MM.1S (cell line): ENCODE data around the gene RHOB.

Experiments used
- DNase-seq: peaks from one replicate; pipeline ENCODE4 v3.0.0-alpha.2; 2015
- H2AFZ ChIP-seq: fragments of 300-600 bp; sonication (generic); 2 replicates; pipeline ENCODE4 v1.6.0; 2016; ENCODE audit warnings: antibody characterized with exemption, low read length
- H3F3A ChIP-seq: fragments of 300-600 bp; sonication (generic); 2 replicates; pipeline ENCODE4 v1.6.1; 2016; ENCODE audit warnings: mild to moderate bottlenecking, antibody characterized with exemption, low read length, moderate library complexity, mixed read lengths; ENCODE audit not compliant: insufficient read depth
- H3K27ac ChIP-seq: fragments of 300-600 bp; sonication (generic); 2 replicates; pipeline ENCODE4 v1.5.1; 2016; ENCODE audit warnings: mild to moderate bottlenecking, low read length
- H3K27me3 ChIP-seq: fragments of 300-600 bp; sonication (generic); replicated peaks from 2 replicates; pipeline ENCODE4 v1.6.0; 2016; ENCODE audit warnings: low read length; ENCODE audit not compliant: insufficient read depth
- H3K36me3 ChIP-seq: fragments of 300-600 bp; sonication (generic); replicated peaks from 2 replicates; pipeline ENCODE4 v1.6.1; 2016; ENCODE audit warnings: mild to moderate bottlenecking, low read length, mixed read lengths; ENCODE audit not compliant: insufficient read depth
- H3K4me1 ChIP-seq: fragments of 300-600 bp; sonication (generic); 2 replicates; pipeline ENCODE4 v1.6.1; 2016; ENCODE audit warnings: low read length, mixed read lengths
- H3K4me2 ChIP-seq: fragments of 300-600 bp; sonication (generic); 2 replicates; pipeline ENCODE4 v1.6.0; 2016; ENCODE audit warnings: low read depth, low read length
- H3K4me3 ChIP-seq: fragments of 300-600 bp; sonication (generic); 2 replicates; pipeline ENCODE4 v1.5.1; 2016; ENCODE audit warnings: low read length, mixed read lengths
- H3K79me2 ChIP-seq: fragments of 300-600 bp; sonication (generic); 2 replicates; pipeline ENCODE4 v1.6.1; 2016; ENCODE audit warnings: mixed run types, low read length, mixed read lengths
- H3K9ac ChIP-seq: fragments of 300-600 bp; sonication (generic); 2 replicates; pipeline ENCODE4 v1.6.1; 2016; ENCODE audit warnings: low read length, mixed read lengths
- H3K9me2 ChIP-seq: fragments of 300-600 bp; sonication (generic); replicated peaks from 2 replicates; pipeline ENCODE4 v1.6.1; 2016; ENCODE audit warnings: mild to moderate bottlenecking, low read length, mixed read lengths; ENCODE audit not compliant: insufficient read depth
- H3K9me3 ChIP-seq: fragments of 300-600 bp; sonication (generic); replicated peaks from 2 replicates; pipeline ENCODE4 v1.6.1; 2016; ENCODE audit warnings: mild to moderate bottlenecking, low read length, mixed read lengths; ENCODE audit not compliant: insufficient read depth
- H4K20me1 ChIP-seq: fragments of 300-600 bp; sonication (generic); 2 replicates; pipeline ENCODE4 v1.6.1; 2016; ENCODE audit warnings: mild to moderate bottlenecking, low read length, moderate library complexity, mixed read lengths; ENCODE audit not compliant: insufficient read depth
- EZH2 ChIP-seq: fragments of 300-600 bp; sonication (generic); optimal IDR thresholded peaks from 2 replicates; pipeline ENCODE3; 2017; ENCODE audit warnings: low read depth, mild to moderate bottlenecking, antibody characterized with exemption, low read length, mixed read lengths
- EZH2phosphoT487 ChIP-seq: fragments of 300-600 bp; sonication (generic); IDR thresholded peaks from 2 replicates; pipeline ENCODE4 v1.6.1; 2018; ENCODE audit warnings: antibody characterized with exemption, low read length
- TF ChIP-seq, protein P1 (sequence below): fragments of 300-600 bp; sonication (generic); IDR thresholded peaks from 2 replicates; pipeline ENCODE4 v1.5.1; 2016; ENCODE audit warnings: antibody characterized with exemption, low read length, mixed read lengths

The RHOB gene

DNA sequence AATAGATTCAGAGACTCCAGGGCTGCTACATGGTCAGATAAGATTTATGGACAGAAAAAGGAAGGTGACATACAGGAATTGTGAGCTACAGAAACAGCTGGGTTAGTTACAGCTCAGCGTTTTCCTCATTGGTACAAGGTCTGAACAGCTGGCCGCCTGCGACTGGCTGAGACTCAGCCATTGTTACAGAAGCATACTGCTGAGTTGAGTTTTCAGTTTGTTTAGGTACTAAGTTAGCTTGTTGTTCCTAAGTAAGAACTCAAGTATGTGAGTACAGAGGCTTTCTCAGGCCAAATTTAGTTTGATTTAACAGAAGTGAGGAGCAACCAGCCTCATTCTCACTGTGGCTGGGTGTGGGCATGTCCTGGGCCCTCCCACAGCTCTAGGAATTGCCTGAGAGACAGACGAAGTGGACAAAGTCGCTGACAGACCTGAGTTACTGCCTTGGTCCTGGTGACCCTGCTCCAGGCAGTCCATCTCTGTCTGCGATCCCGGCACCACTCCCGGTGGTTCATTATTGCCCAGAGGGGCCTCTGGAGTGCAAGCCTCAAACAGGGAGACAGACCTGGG is 27.8 kb upstream of the RHOB start:
- Histone ChIP-seq H3F3A (peaks cover 32% of the 10 kb centered on the region), H4K20me1 (no peaks in the 10 kb centered on the region), H3K27me3 (no peaks in the 10 kb centered on the region), H3K27ac (peak overlapping the region; percentile 97), H3K4me3 (no peak overlapping the region), H2AFZ (peak overlapping the region; percentile 5; the same call in 1 of the 2 replicates), H3K9me3 (no peaks in the 10 kb centered on the region), H3K36me3 (no peaks in the 10 kb centered on the region), H3K4me1 (peaks cover 61% of the 10 kb centered on the region), H3K79me2 (peaks cover 14% of the 10 kb centered on the region), H3K9ac (peak overlapping the region; percentile 56), H3K9me2 (no peaks in the 10 kb centered on the region), H3K4me2 (peak overlapping the region; percentile 58)
- TF ChIP-seq EZH2phosphoT487 (no peak), EZH2 (no peak)
- TF ChIP-seq, protein P1, sequence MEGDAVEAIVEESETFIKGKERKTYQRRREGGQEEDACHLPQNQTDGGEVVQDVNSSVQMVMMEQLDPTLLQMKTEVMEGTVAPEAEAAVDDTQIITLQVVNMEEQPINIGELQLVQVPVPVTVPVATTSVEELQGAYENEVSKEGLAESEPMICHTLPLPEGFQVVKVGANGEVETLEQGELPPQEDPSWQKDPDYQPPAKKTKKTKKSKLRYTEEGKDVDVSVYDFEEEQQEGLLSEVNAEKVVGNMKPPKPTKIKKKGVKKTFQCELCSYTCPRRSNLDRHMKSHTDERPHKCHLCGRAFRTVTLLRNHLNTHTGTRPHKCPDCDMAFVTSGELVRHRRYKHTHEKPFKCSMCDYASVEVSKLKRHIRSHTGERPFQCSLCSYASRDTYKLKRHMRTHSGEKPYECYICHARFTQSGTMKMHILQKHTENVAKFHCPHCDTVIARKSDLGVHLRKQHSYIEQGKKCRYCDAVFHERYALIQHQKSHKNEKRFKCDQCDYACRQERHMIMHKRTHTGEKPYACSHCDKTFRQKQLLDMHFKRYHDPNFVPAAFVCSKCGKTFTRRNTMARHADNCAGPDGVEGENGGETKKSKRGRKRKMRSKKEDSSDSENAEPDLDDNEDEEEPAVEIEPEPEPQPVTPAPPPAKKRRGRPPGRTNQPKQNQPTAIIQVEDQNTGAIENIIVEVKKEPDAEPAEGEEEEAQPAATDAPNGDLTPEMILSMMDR, result no peak
- peak; percentile 91 for DNase-seq

DNA sequence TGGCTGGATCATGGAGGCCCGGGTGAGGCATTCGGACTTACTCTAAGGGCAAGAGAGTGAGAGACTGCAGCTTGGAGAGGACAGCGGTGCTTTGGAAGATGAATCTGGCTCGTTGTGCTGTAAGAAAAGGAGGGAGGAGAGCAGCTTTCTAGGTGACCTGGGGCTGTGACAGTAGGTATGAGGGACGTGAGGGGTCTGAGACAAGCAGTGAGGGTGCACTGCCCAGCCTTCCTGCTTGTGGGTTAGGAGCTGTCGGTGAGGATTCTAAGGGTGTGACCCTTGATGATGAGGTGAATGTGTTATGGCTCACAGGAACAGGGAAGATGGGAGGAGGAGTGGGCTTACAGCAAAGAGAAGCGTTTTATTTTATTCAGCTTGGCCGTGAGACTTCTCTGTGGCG is 27.1 kb upstream of the RHOB start:
- DNase-seq, result no peak
- H3K9me2 ChIP-seq, result no peaks in the 10 kb centered on the region

DNA sequence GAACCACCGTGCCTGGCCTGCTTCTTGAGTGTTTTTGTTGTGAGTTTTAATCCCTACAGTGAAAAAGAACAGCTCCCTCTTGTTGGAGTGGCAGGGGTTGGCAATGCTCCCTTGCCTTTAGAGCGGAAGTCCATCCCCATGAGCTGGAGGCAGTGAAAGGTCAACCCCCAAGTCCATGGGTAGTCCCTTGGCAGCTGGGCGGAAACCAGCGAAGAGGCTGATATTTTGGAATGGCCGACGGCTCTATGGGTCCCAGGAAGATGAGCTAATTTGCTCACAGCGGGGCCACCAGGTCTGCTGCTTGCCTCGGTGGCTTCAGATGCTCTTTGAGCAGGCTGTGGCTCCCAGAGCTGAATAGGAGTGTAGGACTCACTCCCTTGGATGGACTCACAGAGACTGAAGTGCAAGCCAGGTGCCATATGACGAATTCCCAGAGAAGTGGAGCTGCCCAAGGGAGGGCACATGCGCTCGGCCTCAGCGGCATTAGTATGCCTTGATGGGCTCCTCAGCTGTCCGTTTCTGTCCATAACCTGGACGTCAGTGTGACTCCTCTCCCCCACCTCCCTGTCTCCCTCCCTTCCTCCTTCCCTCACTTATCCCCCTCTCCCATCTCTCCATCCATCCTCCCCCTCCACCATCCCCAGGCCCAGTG is 25.4 kb upstream of the RHOB start:
- Histone ChIP-seq H3K9ac (no peak overlapping the region), H3K4me3 (no peak overlapping the region), H3K79me2 (peaks cover 17% of the 10 kb centered on the region), H3K9me2 (no peaks in the 10 kb centered on the region), H3K9me3 (no peaks in the 10 kb centered on the region), H3K27me3 (no peaks in the 10 kb centered on the region), H3F3A (peaks cover 42% of the 10 kb centered on the region), H4K20me1 (no peaks in the 10 kb centered on the region), H3K4me2 (no peak overlapping the region), H2AFZ (no peak overlapping the region), H3K27ac (no peak overlapping the region), H3K4me1 (peaks cover 72% of the 10 kb centered on the region), H3K36me3 (no peaks in the 10 kb centered on the region)
- TF ChIP-seq EZH2, result no peak
- TF ChIP-seq, protein P1, result no peak
- TF ChIP-seq EZH2phosphoT487, result no peak
- no peak for DNase-seq

More for the DNA sequence above, 27.1 kb upstream of the RHOB start:
- no peaks in the 10 kb centered on the region for H3K9me3 ChIP-seq
- H3K4me2 ChIP-seq, result peak overlapping the region; percentile 17; the same call in 1 of the 2 replicates
- H3F3A ChIP-seq, result peaks cover 39% of the 10 kb centered on the region
- H3K79me2 ChIP-seq, result peaks cover 17% of the 10 kb centered on the region
- H3K9ac ChIP-seq, result peak overlapping the region; percentile 56; the same call in 1 of the 2 replicates
- H3K27ac ChIP-seq, result peak overlapping the region; percentile 97
- no peak overlapping the region for H3K4me3 ChIP-seq
- H3K27me3 ChIP-seq, result no peaks in the 10 kb centered on the region
- no peak overlapping the region for H2AFZ ChIP-seq
- TF ChIP-seq EZH2 (no peak), EZH2phosphoT487 (no peak)
- TF ChIP-seq, protein P1, result no peak
- H4K20me1 ChIP-seq, result no peaks in the 10 kb centered on the region
- peaks cover 67% of the 10 kb centered on the region for H3K4me1 ChIP-seq
- H3K36me3 ChIP-seq, result no peaks in the 10 kb centered on the region
